Esophagus (tissue), 2 donors: Measurements from ENCODE around the gene RIOK1. TPM values are rescaled to one million over a fixed set of nuclear protein-coding genes. Genes with fewer than 3 reads are reported as not detected.
"Not testable (repeated sequence)": the region's sequence is repeated elsewhere in the genome, so short reads cannot be mapped to it uniquely, and the experiment has no call there.

Experiments
- H3K27ac ChIP-seq, 2 donors: one replicate each; pipeline ENCODE4 v1.5.1; 2013; ENCODE audit warnings: low read depth in 2 of 2, mild to moderate bottlenecking in 2 of 2, inconsistent platforms in 1 of 2, low read length in 1 of 2, moderate library complexity in 1 of 2
- H3K27me3 ChIP-seq, 2 donors: one replicate each; pipeline ENCODE4 v1.6.1; 2013; ENCODE audit warnings: low read length in 2 of 2, control low read depth in 1 of 2, mild to moderate bottlenecking in 1 of 2; ENCODE audit not compliant: insufficient read depth in 2 of 2, control insufficient read depth in 1 of 2
- H3K36me3 ChIP-seq, 2 donors: one replicate each; pipeline ENCODE4 v1.6.1; 2013; ENCODE audit warnings: low read length in 1 of 2; ENCODE audit not compliant: control insufficient read depth in 2 of 2, insufficient read depth in 2 of 2
- H3K4me1 ChIP-seq, 2 donors: one replicate each; pipeline ENCODE4 v1.6.1; 2013; ENCODE audit warnings: low read length in 1 of 2; ENCODE audit not compliant: control insufficient read depth in 2 of 2, insufficient read depth in 2 of 2
- H3K4me3 ChIP-seq, 2 donors: one replicate each; pipeline ENCODE4 v1.5.1; 2013; ENCODE audit warnings: low read length in 2 of 2, mild to moderate bottlenecking in 2 of 2, low read depth in 1 of 2, moderate library complexity in 1 of 2
- H3K9me3 ChIP-seq, 2 donors: one replicate each; pipeline ENCODE4 v1.6.1; 2013; ENCODE audit warnings: mild to moderate bottlenecking in 2 of 2, low read depth in 1 of 2, low read length in 1 of 2, moderate library complexity in 1 of 2; ENCODE audit not compliant: control insufficient read depth in 2 of 2, insufficient read depth in 1 of 2
- WGBS, 2 donors: extraction: QIAGEN DNeasy Blood & Tissue Kit; methylation state at CpG; one replicate each; pipeline ENCODE4 v1.1.7; 2013; 5-methylcytosine and 5-hydroxymethylcytosine counted together
- polyA plus RNA-seq, 2 donors: library from polyadenylated mRNA; stranded (reverse); fragments of 200-250 nt; gene quantifications; one replicate each; pipeline ENCODE4 v1.2.3, GENCODE V29; 2013
- donor health status: healthy with polysubstance abuse.
- donor health status: Bipolar disorder and iron deficiency.

Gene RIOK1
- 10 to 100 TPM; 10.2 to 13.5 TPM for polyA plus RNA-seq

GRCh38 chr6:7389451-7390225 is at the start of gene RIOK1, which contains the start of gene CAGE1:
RIOK1 (plus strand) TSS chr6:7389808; CDS start chr6:7390003, 195 bp downstream.
CAGE1 (minus strand) TSS chr6:7389742; CDS start chr6:7387173, 2,569 bp downstream.
- H3K4me1 ChIP-seq, result peaks cover 0 to 3% of the 10 kb centered on the region in 2 donors
- peak within 1 kb of the TSS; percentile 99 for H3K27ac ChIP-seq
- peak within 1 kb of the TSS; percentile 73 to 81 for H3K4me3 ChIP-seq
- no peaks in the 10 kb centered on the region for H3K27me3 ChIP-seq
- 0% methylated on average over 62 of the region's 62 CpGs for WGBS, 2 donors
- H3K9me3 ChIP-seq, result no peaks in the 10 kb centered on the region
- peaks cover 0 to 4% of the 10 kb centered on the region in 2 donors for H3K36me3 ChIP-seq

DNA sequence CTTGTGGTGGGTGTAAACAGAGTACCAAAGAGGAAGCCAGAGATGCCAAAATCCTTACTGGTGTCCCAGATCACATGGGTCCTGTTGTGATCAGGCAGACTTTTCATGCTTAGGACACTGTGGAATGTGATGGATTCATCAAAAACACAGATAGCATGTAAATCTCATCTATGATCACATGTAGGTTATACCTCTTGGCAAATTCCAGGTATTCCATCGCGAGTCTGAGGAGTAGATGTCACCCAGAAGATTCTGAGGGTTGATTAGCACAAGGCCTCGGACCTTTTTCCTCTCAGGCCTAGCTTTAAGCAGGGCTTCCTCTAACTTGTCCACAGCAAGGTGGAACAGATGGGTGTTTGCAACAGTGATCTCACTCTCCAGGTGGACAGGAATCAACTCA is 48.3 kb upstream of the RIOK1 start:
- Histone ChIP-seq H3K27ac (no peak overlapping the region), H3K36me3 (no peaks in the 10 kb centered on the region), H3K4me1 (no peaks in the 10 kb centered on the region), H3K4me3 (no peak overlapping the region), H3K9me3 (peaks cover 0 to 2% of the 10 kb centered on the region in 2 donors), H3K27me3 (no peaks in the 10 kb centered on the region)
- WGBS, 2 donors, result 96 to 97% methylated on average over 3 of the region's 3 CpGs

GRCh38 chr6:7341989-7342742 is 47.4 kb upstream of the RIOK1 start:
- H3K36me3 ChIP-seq, result no peaks in the 10 kb centered on the region
- no peaks in the 10 kb centered on the region for H3K4me1 ChIP-seq
- H3K4me3 ChIP-seq, result no peak overlapping the region
- no peaks in the 10 kb centered on the region for H3K27me3 ChIP-seq
- 81 to 83% methylated on average over 9 of the region's 9 CpGs for WGBS, 2 donors
- no peak overlapping the region for H3K27ac ChIP-seq
- H3K9me3 ChIP-seq, result peaks cover 0 to 2% of the 10 kb centered on the region in 2 donors

DNA sequence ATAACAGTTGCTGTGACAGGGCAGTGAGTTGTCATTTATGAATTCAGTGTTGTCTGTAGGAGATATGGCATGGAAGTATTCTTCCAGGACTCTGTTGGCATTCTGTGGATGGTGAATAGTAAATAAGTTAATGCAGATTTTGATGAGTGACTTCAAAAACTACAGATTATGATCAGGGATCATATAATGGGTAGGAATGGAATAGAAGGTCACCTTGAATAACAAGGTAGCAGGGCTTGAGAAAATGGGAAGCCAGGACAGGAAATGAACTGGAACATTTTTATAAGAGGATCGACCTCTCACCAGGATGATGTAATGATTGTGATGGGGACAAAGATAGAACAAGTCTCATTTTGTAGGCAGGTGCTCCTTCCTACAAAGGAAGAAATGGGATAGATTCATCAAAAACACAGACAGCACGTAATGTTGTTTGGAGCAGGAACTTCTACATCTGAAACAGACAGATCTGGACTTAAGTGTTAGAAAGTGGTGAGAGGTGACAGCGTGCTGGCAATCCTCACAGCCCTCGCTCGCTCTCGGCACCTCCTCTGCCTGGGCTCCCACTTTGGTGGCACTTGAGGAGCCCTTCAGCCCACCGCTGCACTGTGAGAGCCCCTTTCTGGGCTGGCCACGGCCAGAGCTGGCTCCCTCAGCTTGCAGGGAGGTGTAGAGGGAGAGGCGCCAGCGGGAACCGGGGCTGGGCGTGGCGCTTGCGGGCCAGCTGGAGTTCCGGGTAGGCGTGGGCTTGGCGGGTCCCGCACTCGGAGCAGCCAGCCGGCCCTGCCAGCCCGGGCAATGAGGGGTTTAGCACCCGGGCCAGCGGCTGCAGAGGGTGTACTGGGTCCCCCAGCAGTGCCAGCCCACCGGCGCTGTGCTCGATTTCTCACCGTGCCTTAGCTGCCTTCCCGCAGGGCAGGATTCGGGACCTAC is 45.8 kb upstream of the RIOK1 start:
- Histone ChIP-seq H3K4me1 (no peaks in the 10 kb centered on the region), H3K27me3 (no peaks in the 10 kb centered on the region), H3K9me3 (peaks cover 0 to 2% of the 10 kb centered on the region in 2 donors), H3K27ac (no peak overlapping the region), H3K36me3 (no peaks in the 10 kb centered on the region), H3K4me3 (no peak overlapping the region)
- WGBS, 2 donors, result 87 to 93% methylated on average over 28 to 29 of the region's 29 CpGs

DNA sequence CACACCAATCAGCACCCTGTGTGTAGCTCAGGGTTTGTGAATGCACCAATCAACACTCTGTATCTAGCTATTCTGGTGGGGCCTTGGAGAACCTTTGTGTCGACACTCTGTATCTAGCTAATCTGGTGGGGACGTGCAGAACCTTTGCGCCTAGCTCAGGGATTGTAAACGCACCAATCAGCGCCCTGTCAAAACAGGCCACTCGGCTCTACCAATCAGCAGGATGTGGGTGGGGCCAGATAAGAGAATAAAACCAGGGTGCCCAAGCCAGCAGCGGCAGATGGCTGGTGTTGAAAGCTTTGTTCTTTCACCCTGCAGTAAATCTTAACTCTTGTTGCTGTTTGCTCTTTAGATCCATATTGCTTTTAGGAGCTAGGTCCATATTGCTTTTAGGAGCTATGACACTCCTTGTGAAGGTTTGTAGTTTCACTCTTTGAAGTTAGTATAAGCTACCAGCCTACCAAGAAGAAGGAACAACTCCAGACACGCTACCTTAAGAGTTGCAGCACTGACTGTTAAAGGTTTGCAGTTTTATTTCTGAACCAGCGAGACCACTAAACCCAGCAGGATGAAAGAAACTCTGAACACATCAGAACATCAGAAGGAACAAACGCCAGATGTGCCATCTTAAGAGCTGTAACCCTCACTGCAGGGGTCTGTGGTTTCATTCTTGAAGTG is 44.7 kb upstream of the RIOK1 start:
- not testable (repeated sequence) for H3K4me1 ChIP-seq, H3K27ac ChIP-seq, H3K27me3 ChIP-seq, H3K9me3 ChIP-seq, H3K4me3 ChIP-seq, H3K36me3 ChIP-seq
- WGBS, 2 donors, result 77 to 86% methylated on average over 10 of the region's 10 CpGs

GRCh38 chr6:7347551-7347997 is 42.0 kb upstream of the RIOK1 start:
- not testable (repeated sequence) for H3K27me3 ChIP-seq, H3K4me1 ChIP-seq, H3K4me3 ChIP-seq, H3K36me3 ChIP-seq, H3K9me3 ChIP-seq
- peak overlapping the region in 1 of 2 donors; percentile 64 for H3K27ac ChIP-seq
- 34 to 57% methylated on average over 2 of the region's 2 CpGs for WGBS, 2 donors

DNA sequence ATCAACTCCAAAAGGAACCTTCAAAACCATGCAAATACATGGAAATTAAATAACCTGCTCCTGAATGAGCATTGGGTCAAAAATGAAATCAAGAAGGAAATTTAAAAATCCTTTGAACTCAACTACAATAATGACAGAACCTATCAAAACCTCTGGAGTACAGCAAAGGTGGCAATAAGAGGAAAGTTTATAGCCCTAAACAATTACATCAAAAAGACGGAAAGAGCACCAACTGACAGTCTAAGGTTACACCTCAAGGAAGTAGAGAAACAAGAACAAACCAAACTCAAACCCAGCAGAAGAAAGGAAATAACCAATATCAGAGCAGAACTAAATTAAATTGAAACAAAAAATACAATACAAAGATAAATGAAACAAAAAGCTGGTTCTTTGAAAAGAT is 39.0 kb upstream of the RIOK1 start:
- 69 to 89% methylated on average over 1 of the region's 1 CpG for WGBS, 2 donors

GRCh38 chr6:7351916-7352315 is 37.7 kb upstream of the RIOK1 start:
- not testable (repeated sequence) for H3K27ac ChIP-seq, H3K4me1 ChIP-seq, H3K36me3 ChIP-seq, H3K27me3 ChIP-seq, H3K9me3 ChIP-seq, H3K4me3 ChIP-seq
- WGBS, 2 donors, result 59 to 68% methylated on average over 3 of the region's 3 CpGs

More for the DNA sequence above, 39.0 kb upstream of the RIOK1 start:
- H3K4me1 ChIP-seq, H3K9me3 ChIP-seq, H3K27ac ChIP-seq, H3K27me3 ChIP-seq, H3K36me3 ChIP-seq, H3K4me3 ChIP-seq: not testable (repeated sequence)

DNA sequence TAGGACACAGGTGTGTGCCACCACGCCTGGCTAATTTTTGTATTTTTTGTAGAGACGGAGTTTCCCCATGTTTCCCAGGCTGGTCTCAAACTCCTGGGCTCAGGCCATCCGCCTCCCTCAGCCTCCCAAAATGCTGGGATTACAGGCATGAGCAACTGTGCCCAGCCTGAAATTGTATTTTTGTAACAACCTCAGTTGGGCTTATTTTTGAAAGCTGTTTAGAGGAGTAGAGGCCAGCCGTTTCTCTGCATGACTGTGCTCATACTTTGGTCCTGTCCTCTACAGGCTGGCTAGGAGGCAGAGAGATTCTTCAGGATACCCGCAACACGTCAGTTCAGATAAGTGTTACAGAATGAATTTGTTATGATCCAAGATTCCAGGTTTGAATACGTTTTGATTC is 22.2 kb upstream of the RIOK1 start:
- no peaks in the 10 kb centered on the region for H3K4me1 ChIP-seq
- no peak overlapping the region for H3K27ac ChIP-seq
- H3K9me3 ChIP-seq, result no peaks in the 10 kb centered on the region
- H3K4me3 ChIP-seq, result no peak overlapping the region
- no peaks in the 10 kb centered on the region for H3K36me3 ChIP-seq
- 88 to 89% methylated on average over 7 of the region's 7 CpGs for WGBS, 2 donors
- H3K27me3 ChIP-seq, result no peaks in the 10 kb centered on the region
